Endodermal cell (in vitro differentiated cells): ENCODE data around the gene SHC2. TPM values are rescaled to one million over a fixed set of nuclear protein-coding genes. Genes with fewer than 3 reads are reported as not detected.

Experiments used
- DNase-seq: peaks from one replicate; pipeline ENCODE4 v3.0.0-alpha.2; 2017
- H3K27ac ChIP-seq: 2 replicates; pipeline ENCODE4 v1.5.1; 2013; ENCODE audit warnings: mild to moderate bottlenecking, low read depth, low read length, moderate library complexity
- H3K27me3 ChIP-seq: 2 replicates; pipeline ENCODE4 v1.6.1; 2013; ENCODE audit warnings: mild to moderate bottlenecking, low read length, moderate library complexity; ENCODE audit not compliant: insufficient read depth, control insufficient read depth, poor library complexity, severe bottlenecking
- H3K36me3 ChIP-seq: 2 replicates; pipeline ENCODE4 v1.7.0; 2013; ENCODE audit warnings: mild to moderate bottlenecking, low read length, moderate library complexity; ENCODE audit not compliant: control insufficient read depth, insufficient read depth
- H3K4me1 ChIP-seq: one replicate; pipeline ENCODE4 v1.7.0; 2013; ENCODE audit warnings: low read length; ENCODE audit not compliant: control insufficient read depth, insufficient read depth
- H3K4me3 ChIP-seq: 2 replicates; pipeline ENCODE4 v1.5.1; 2013; ENCODE audit warnings: mild to moderate bottlenecking, low read length, moderate library complexity
- H3K9ac ChIP-seq: 2 replicates; pipeline ENCODE4 v1.6.1; 2013; ENCODE audit warnings: mild to moderate bottlenecking, low read length, moderate library complexity; ENCODE audit not compliant: poor library complexity, severe bottlenecking; ENCODE audit errors: extremely low read depth
- H3K9me3 ChIP-seq: 2 replicates; pipeline ENCODE4 v1.6.1; 2013; ENCODE audit warnings: mild to moderate bottlenecking, low read length, moderate library complexity; ENCODE audit not compliant: control insufficient read depth
- H3K27ac Mint-ChIP-seq: 2 replicates; pipeline ENCODE4 v1.8.0; 2020; ENCODE audit warnings: mixed read lengths
- H3K27me3 Mint-ChIP-seq: 2 replicates; pipeline ENCODE4 v1.8.0; 2021; ENCODE audit warnings: mild to moderate bottlenecking, mixed read lengths; ENCODE audit not compliant: insufficient read depth
- H3K36me3 Mint-ChIP-seq: 2 replicates; pipeline ENCODE4 v1.8.0; 2020; ENCODE audit warnings: low read depth, mixed read lengths
- H3K4me1 Mint-ChIP-seq: 2 replicates; pipeline ENCODE4 v1.8.0; 2020; ENCODE audit warnings: mixed read lengths
- H3K4me3 Mint-ChIP-seq: 2 replicates; pipeline ENCODE4 v1.8.0; 2020; ENCODE audit warnings: mild to moderate bottlenecking, moderate library complexity, mixed read lengths
- H3K9me3 Mint-ChIP-seq: 2 replicates; pipeline ENCODE4 v1.8.0; 2020; ENCODE audit warnings: mild to moderate bottlenecking, mixed read lengths
- WGBS, 2 experiments: methylation state at CpG; one replicate each; pipeline versions ENCODE4 v1.1.5 to v1.1.7; 2013; ENCODE audit warnings: missing lambda C conversion rate in 2 of 2, mixed read lengths in 1 of 2; ENCODE audit not compliant: insufficient coverage in 1 of 2, insufficient read length in 1 of 2; 5-methylcytosine and 5-hydroxymethylcytosine counted together
- total RNA-seq, 2 donors: library from RNA; stranded (reverse); fragmentation: NEBNext Ultra II Directional in 1 of 2; extraction: Animal tissue kit (Norgen Biotek cat#: 25700) in 1 of 2; gene quantifications; 2 replicates in 1 of 2; 3 replicates in 1 of 2; pipeline ENCODE4 v1.2.1, GENCODE V29; 2021
- TF ChIP-seq, protein P1 (sequence below): fragments of 200-600 bp; sonication (generic); conservative IDR thresholded peaks from 2 replicates; pipeline ENCODE4 v1.5.0; 2021; ENCODE audit warnings: antibody characterized with exemption, mild to moderate bottlenecking

SHC2 gene
- total RNA-seq, 2 donors from 2014 or later = 56.5 to 93.0 TPM

DNA sequence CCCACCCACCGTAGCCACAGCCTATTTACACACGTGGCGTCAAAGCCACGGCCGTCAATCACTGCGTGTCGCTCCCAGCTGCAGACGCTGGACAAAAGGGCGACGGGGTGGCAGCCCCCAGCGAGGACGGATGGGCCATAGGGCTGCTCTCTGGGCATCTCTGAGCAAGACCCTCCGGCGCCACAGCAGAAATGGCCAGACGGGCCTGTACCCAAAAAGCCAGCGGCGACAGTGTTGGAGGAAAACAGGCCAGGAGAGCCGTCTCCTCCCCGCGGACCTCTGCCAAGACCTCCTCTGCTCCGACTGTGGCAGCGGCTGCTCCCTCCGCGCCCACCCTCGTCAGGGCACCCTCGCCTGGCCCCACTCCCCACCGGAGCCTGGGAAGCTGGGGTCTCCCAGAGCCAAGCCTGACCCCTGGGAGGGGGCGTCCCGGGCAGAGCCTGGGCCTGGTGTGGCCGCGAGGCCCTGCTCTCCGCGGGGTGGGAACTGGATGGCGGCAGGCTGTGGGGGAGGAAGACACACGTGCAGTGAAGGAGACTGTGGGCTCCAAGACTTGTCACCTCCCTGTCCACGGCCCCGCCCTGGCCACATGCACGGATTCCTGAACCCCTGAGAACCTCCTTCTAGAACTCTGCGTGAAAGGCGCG, 54.6 kb downstream of the SHC2 start:
- WGBS, 2 experiments = 90 to 93% methylated on average over 26 to 41 of the region's 41 CpGs
- Mint-ChIP-seq H3K27ac (no peak overlapping the region), H3K36me3 (no peaks in the 10 kb centered on the region), H3K27me3 (peaks cover 10% of the 10 kb centered on the region), H3K4me1 (peaks cover 6% of the 10 kb centered on the region), H3K9me3 (no peaks in the 10 kb centered on the region), H3K4me3 (no peak overlapping the region)
- peaks cover 11% of the 10 kb centered on the region for H3K27me3 ChIP-seq
- H3K27ac ChIP-seq = peak overlapping the region; percentile 57
- H3K9ac ChIP-seq = no peak overlapping the region
- no peaks in the 10 kb centered on the region for H3K9me3 ChIP-seq
- peak; percentile 51 for DNase-seq
- no peak overlapping the region for H3K4me3 ChIP-seq
- H3K36me3 ChIP-seq = no peaks in the 10 kb centered on the region
- TF ChIP-seq, protein P1, sequence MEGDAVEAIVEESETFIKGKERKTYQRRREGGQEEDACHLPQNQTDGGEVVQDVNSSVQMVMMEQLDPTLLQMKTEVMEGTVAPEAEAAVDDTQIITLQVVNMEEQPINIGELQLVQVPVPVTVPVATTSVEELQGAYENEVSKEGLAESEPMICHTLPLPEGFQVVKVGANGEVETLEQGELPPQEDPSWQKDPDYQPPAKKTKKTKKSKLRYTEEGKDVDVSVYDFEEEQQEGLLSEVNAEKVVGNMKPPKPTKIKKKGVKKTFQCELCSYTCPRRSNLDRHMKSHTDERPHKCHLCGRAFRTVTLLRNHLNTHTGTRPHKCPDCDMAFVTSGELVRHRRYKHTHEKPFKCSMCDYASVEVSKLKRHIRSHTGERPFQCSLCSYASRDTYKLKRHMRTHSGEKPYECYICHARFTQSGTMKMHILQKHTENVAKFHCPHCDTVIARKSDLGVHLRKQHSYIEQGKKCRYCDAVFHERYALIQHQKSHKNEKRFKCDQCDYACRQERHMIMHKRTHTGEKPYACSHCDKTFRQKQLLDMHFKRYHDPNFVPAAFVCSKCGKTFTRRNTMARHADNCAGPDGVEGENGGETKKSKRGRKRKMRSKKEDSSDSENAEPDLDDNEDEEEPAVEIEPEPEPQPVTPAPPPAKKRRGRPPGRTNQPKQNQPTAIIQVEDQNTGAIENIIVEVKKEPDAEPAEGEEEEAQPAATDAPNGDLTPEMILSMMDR = no peak
- no peaks in the 10 kb centered on the region for H3K4me1 ChIP-seq

DNA sequence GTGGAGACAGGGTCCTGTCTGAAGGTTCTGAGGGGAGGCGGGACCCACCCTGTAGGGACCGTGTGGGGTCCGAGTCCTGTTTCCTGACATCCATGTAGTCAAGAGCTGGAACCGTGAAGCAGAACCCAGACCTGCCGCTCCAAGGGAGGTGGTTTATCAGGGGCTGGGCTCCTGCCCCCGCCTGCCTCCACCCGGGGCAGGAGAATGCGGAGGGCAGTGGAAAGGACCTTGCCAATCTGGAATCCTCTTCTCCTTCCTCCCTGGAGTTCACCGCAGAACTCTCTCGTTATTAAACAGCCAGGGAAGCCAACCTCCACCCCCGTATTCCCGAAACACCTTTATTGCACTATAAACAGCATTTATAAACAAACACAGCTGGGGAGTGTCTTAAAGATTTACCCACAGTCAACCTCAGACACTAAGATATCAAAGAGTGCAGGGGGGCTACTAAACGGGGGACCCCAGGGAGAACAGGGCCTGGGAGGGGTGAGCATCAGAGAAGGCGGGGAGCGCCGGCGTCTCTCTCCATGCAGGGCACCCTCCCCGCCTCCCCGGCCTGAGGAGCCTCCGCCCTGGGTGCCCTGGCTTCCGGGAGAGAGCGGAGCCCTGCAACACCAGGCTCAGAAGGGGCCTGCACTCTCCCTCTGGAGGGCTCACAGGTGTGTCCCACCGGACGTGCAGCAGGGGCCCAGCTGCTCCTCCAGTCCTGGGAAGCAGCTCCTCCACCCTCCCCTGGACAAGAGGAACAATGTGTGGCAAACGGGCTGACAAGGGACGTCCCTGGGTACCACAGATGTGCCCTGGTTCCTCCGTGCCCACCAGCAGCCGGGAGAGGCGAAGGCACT, 55.5 kb downstream of the SHC2 start:
- Mint-ChIP-seq H3K9me3 (no peaks in the 10 kb centered on the region), H3K36me3 (no peaks in the 10 kb centered on the region), H3K4me1 (peaks cover 6% of the 10 kb centered on the region), H3K27me3 (peaks cover 9% of the 10 kb centered on the region), H3K4me3 (no peak overlapping the region), H3K27ac (no peak overlapping the region)
- H3K27me3 ChIP-seq = peaks cover 10% of the 10 kb centered on the region
- H3K4me1 ChIP-seq = no peaks in the 10 kb centered on the region
- peak overlapping the region; percentile 57 for H3K27ac ChIP-seq
- H3K9ac ChIP-seq = no peak overlapping the region
- no peaks in the 10 kb centered on the region for H3K9me3 ChIP-seq
- peak; percentile 60 for DNase-seq
- 82 to 85% methylated on average over 12 to 29 of the region's 29 CpGs for whole genome bisulfite sequencing, 2 experiments
- TF ChIP-seq, protein P1 = no peak
- no peaks in the 10 kb centered on the region for H3K36me3 ChIP-seq
- no peak overlapping the region for H3K4me3 ChIP-seq

GRCh38 chr19:403221-404027, 57.4 kb downstream of the SHC2 start:
- H3K27ac ChIP-seq = no peak overlapping the region
- Mint-ChIP-seq H3K27me3 (no peaks in the 10 kb centered on the region), H3K27ac (no peak overlapping the region), H3K4me3 (no peak overlapping the region), H3K9me3 (no peaks in the 10 kb centered on the region), H3K4me1 (no peaks in the 10 kb centered on the region), H3K36me3 (no peaks in the 10 kb centered on the region)
- no peaks in the 10 kb centered on the region for H3K27me3 ChIP-seq
- no peaks in the 10 kb centered on the region for H3K36me3 ChIP-seq
- TF ChIP-seq, protein P1 = no peak
- no peak overlapping the region for H3K9ac ChIP-seq
- DNase-seq = peak; percentile 51
- no peaks in the 10 kb centered on the region for H3K9me3 ChIP-seq
- 94 to 95% methylated on average over 26 to 35 of the region's 38 CpGs for WGBS, 2 experiments
- H3K4me3 ChIP-seq = no peak overlapping the region
- H3K4me1 ChIP-seq = no peaks in the 10 kb centered on the region
